Neural cell (in vitro differentiated cells): Measurements from ENCODE around the gene GOLGA5.

Experiments
- CTCF ChIP-seq: fragments of 450-650 bp; IDR thresholded peaks from 2 replicates; pipeline ENCODE4 v1.5.1; 2014; ENCODE audit warnings: antibody characterized with exemption, mild to moderate bottlenecking, moderate library complexity; ENCODE audit not compliant: poor library complexity, severe bottlenecking
- EP300 ChIP-seq: fragments of 450-650 bp; conservative IDR thresholded peaks from 2 replicates; pipeline ENCODE4 v1.6.1; 2014; ENCODE audit warnings: antibody characterized with exemption, mild to moderate bottlenecking, moderate library complexity; ENCODE audit not compliant: poor library complexity, severe bottlenecking
- EZH2 ChIP-seq: fragments of 200-600, 300-800 bp; shearing (Covaris generic), sonication (generic); IDR thresholded peaks from 2 replicates; pipeline ENCODE4 v1.6.1; 2014; ENCODE audit warnings: antibody characterized with exemption, low read length, borderline replicate concordance, mild to moderate bottlenecking; ENCODE audit not compliant: insufficient read depth, poor library complexity, severe bottlenecking
- POLR2AphosphoS5 ChIP-seq: IDR thresholded peaks from 2 replicates; pipeline ENCODE4 v1.6.1; 2012
- RAD21 ChIP-seq: fragments of 450-650 bp; conservative IDR thresholded peaks from 2 replicates; pipeline ENCODE4 v1.6.1; 2014; ENCODE audit warnings: antibody characterized with exemption, mild to moderate bottlenecking, moderate library complexity
- REST ChIP-seq: IDR thresholded peaks from 2 replicates; pipeline ENCODE4 v1.6.1; 2012; ENCODE audit warnings: borderline replicate concordance
- TAF1 ChIP-seq: IDR thresholded peaks from 2 replicates; pipeline ENCODE4 v1.6.1; 2012; ENCODE audit warnings: low read depth

- TF ChIP-seq POLR2AphosphoS5: no peak
- TF ChIP-seq CTCF: no peak
- no peak for TF ChIP-seq EZH2
- no peak for TF ChIP-seq RAD21
- TF ChIP-seq EP300: no peak
- TF ChIP-seq TAF1: no peak
- no peak for TF ChIP-seq REST
Measured at GRCh38 chr14:92785667-92786426, 8.3 kb upstream of the GOLGA5 start.
